Measurements from ENCODE around the gene SFT2D2. TPM values are rescaled to one million over a fixed set of nuclear protein-coding genes. Genes with fewer than 3 reads are reported as not detected.

SFT2D2 gene
- total and polyA plus RNA-seq, 2 of the 8 experiments (the other 6 are each of a cell fraction or from before 2014, with no cell fraction given), result 9.0 to 29.0 TPM

- H3K23ac ChIP-seq (ENCODE audit: insufficient read length), result no peak overlapping the region
- FAIRE-seq (no peak), DNase-seq (ENCODE audit: low read depth in 1 of 2, low spot score in 2 of 2) (no peak)
- H3K14ac ChIP-seq (ENCODE audit: insufficient read length), result no peak overlapping the region
- no peak overlapping the region for H2BK12ac ChIP-seq (ENCODE audit: low read depth, low read length)
- no peaks in the 10 kb centered on the region for H3K79me2 ChIP-seq (ENCODE audit: control insufficient read depth in 1 of 2, insufficient read depth in 2 of 2, low read length in 2 of 2)
- H3K4me1 ChIP-seq (replicated peaks in 1 of 4; ENCODE audit: control insufficient read depth in 3 of 4, insufficient read depth in 4 of 4, low read length in 3 of 4), result no peaks in the 10 kb centered on the region
- H2BK120ac ChIP-seq (replicated peaks; ENCODE audit: low read depth, low read length), result no peak overlapping the region
- H3K4ac ChIP-seq (replicated peaks; ENCODE audit: insufficient read length, low read depth, low read length), result no peak overlapping the region
- no peaks in the 10 kb centered on the region for H3K79me1 ChIP-seq (ENCODE audit: low read depth, low read length)
- H3K27me3 ChIP-seq (replicated peaks in 1 of 4; ENCODE audit: control insufficient read depth in 3 of 4, extremely low read depth in 1 of 4, insufficient read depth in 3 of 4, low read length in 3 of 4), result no peaks in the 10 kb centered on the region
- H4K5ac ChIP-seq (ENCODE audit: insufficient read length, low read depth, low read length), result no peak overlapping the region
- H4K91ac ChIP-seq (replicated peaks; ENCODE audit: insufficient read length, low read length), result no peak overlapping the region
- H3K4me2 ChIP-seq (ENCODE audit: insufficient read depth in 1 of 2, low read depth in 2 of 2, low read length in 2 of 2), result no peak overlapping the region
- H3K27ac ChIP-seq (ENCODE audit: low read depth, low read length), result no peak overlapping the region
- no peak overlapping the region for H3K9ac ChIP-seq (replicated peaks in 1 of 4; ENCODE audit: extremely low read depth in 1 of 4, low read depth in 3 of 4, low read length in 3 of 4)
- H3K4me3 ChIP-seq (ENCODE audit: extremely low read depth in 1 of 4, insufficient read depth in 2 of 4, low read depth in 3 of 4, low read length in 4 of 4), result no peak overlapping the region
- no peak overlapping the region for H4K8ac ChIP-seq (ENCODE audit: extremely low read depth, insufficient read depth, low read length)
- ChIA-PET CTCF (ENCODE audit: partially characterized antibody) (interaction anchor here (1.1 to 1.8 kb wide), 2 partner anchors 16 to 120 kb away, joined by 3 to 7 read pairs; no protein-coding TSS in a partner anchor), POLR2A (ENCODE audit: partially characterized antibody) (interaction anchor here (1.4 kb wide), 1 partner anchor 12 kb away, joined by 3 read pairs; no protein-coding TSS in a partner anchor)
- no peak overlapping the region for H2BK5ac ChIP-seq (ENCODE audit: low read depth, low read length)
- no peak overlapping the region for H3K56ac ChIP-seq (replicated peaks; ENCODE audit: insufficient read length, low read depth, low read length)
- peaks cover 0 to 5% of the 10 kb centered on the region in 2 experiments; a peak in 1 of 4 replicates for H3K9me3 ChIP-seq (ENCODE audit: insufficient read depth in 2 of 2, low read depth in 1 of 2, low read length in 1 of 2)
- WGBS, 2 experiments (ENCODE audit: extremely low coverage in 1 of 2, insufficient coverage in 1 of 2, insufficient read length in 1 of 2, insufficient replicate concordance in 2 of 2, low coverage in 1 of 2, low lambda C conversion rate in 2 of 2, missing lambda C conversion rate in 1 of 2), result 100% methylated on average over 1 of the region's 1 CpG; no CpG with 5 or more reads in 1 of the 2 experiments
- no peaks in the 10 kb centered on the region for H4K20me1 ChIP-seq (replicated peaks in 1 of 2; ENCODE audit: control insufficient read depth in 1 of 2, insufficient read depth in 2 of 2, low read length in 2 of 2)
- peaks cover 0 to 8% (median 0%) of the 10 kb centered on the region in 4 experiments; a peak in 3 of 8 replicates for H3K36me3 ChIP-seq (ENCODE audit: control insufficient read depth in 2 of 4, insufficient read depth in 4 of 4, low read length in 3 of 4)
- H2BK20ac ChIP-seq (ENCODE audit: low read length), result no peak overlapping the region
- no peak overlapping the region for H3K18ac ChIP-seq (ENCODE audit: extremely low read depth, low read length)
- H2AK5ac ChIP-seq (ENCODE audit: low read depth, low read length), result no peak overlapping the region
- H2AFZ ChIP-seq (ENCODE audit: low read length), result no peak overlapping the region
- H3K23me2 ChIP-seq (ENCODE audit: low read depth, low read length), result no peaks in the 10 kb centered on the region
- H2BK15ac ChIP-seq (ENCODE audit: low read length), result no peak overlapping the region
- TF ChIP-seq RNF2 (IDR thresholded peaks at IDR 0.05; ENCODE audit: borderline replicate concordance, low read depth, low read length, missing control alignments, poor library complexity, severe bottlenecking) (no peak), ASH2L (IDR thresholded peaks at IDR 0.05; ENCODE audit: low read length) (no peak), RAD21 (IDR thresholded peaks at IDR 0.05 in 1 of 2, conservative IDR thresholded peaks at IDR 0.05 in 1 of 2; ENCODE audit: low read depth in 2 of 2, low read length in 2 of 2) (no peak), HDAC6 (IDR thresholded peaks at IDR 0.05; ENCODE audit: low read depth, low read length) (no peak), E2F6 (IDR thresholded peaks at IDR 0.05) (no peak), ATF2 (IDR thresholded peaks at IDR 0.05; ENCODE audit: low read length) (no peak), CTBP2 (IDR thresholded peaks at IDR 0.05; ENCODE audit: borderline replicate concordance, insufficient read depth, insufficient read length, low read length) (no peak), JUN (IDR thresholded peaks at IDR 0.05; ENCODE audit: low read depth, low read length) (no peak), YY1 (IDR thresholded peaks at IDR 0.05; ENCODE audit: low read depth, low read length) (no peak)
Observed at GRCh38 chr1:168202941-168203654, 22.7 kb upstream of the SFT2D2 start.

Data from H1 (cell line).